ENCODE data around the gene PDE3A. TPM values are rescaled to one million over a fixed set of nuclear protein-coding genes. Genes with fewer than 3 reads are reported as not detected.

PDE3A gene
- total RNA-seq, 2 experiments from 2014 or later: not detected

- TF ChIP-seq EZH2phosphoT487 (IDR thresholded peaks at IDR 0.05; ENCODE audit: borderline replicate concordance, low read depth, low read length) (no peak), CTCF (conservative IDR thresholded peaks at IDR 0.05; ENCODE audit: low read length) (no peak)
- BruUV-seq (replicated peaks): no TSS peak
- intact Hi-C loops (cut with micrococcal nuclease; ENCODE audit: unreplicated experiment): no loop called here
- Histone ChIP-seq H2AFZ (ENCODE audit: low read length) (no peak overlapping the region), H3K9me3 (ENCODE audit: low read length) (no peaks in the 10 kb centered on the region), H3K4me3 (ENCODE audit: low read depth, low read length, poor library complexity, severe bottlenecking) (no peak overlapping the region), H3K27ac (ENCODE audit: low read depth, low read length, poor library complexity, severe bottlenecking) (no peak overlapping the region), H3K4me1 (ENCODE audit: insufficient read depth, low read length, poor library complexity, severe bottlenecking) (no peaks in the 10 kb centered on the region), H3K79me2 (ENCODE audit: insufficient read depth, low read depth, low read length) (no peaks in the 10 kb centered on the region), H3K36me3 (ENCODE audit: insufficient read depth, low read length) (no peaks in the 10 kb centered on the region), H3K9me2 (ENCODE audit: insufficient read depth, low read length) (no peaks in the 10 kb centered on the region), H3K4me2 (ENCODE audit: low read length) (no peak overlapping the region), H4K20me1 (ENCODE audit: insufficient read depth, low read length) (no peaks in the 10 kb centered on the region)
- ChIA-PET POLR2A (no interaction called here), CTCF (ENCODE audit: unreplicated experiment) (no interaction called here)
- no peak for DNase-seq (ENCODE audit: low spot score)
These were observed 159.9 kb downstream of the PDE3A start for GRCh38 chr12:20528208-20528607.

- Histone ChIP-seq H3K4me2 (ENCODE audit: low read length) (no peak overlapping the region), H3K27ac (ENCODE audit: low read depth, low read length, poor library complexity, severe bottlenecking) (no peak overlapping the region), H4K20me1 (ENCODE audit: insufficient read depth, low read length) (no peaks in the 10 kb centered on the region), H3K4me1 (ENCODE audit: insufficient read depth, low read length, poor library complexity, severe bottlenecking) (no peaks in the 10 kb centered on the region), H3K36me3 (ENCODE audit: insufficient read depth, low read length) (no peaks in the 10 kb centered on the region), H3K4me3 (ENCODE audit: low read depth, low read length, poor library complexity, severe bottlenecking) (no peak overlapping the region), H2AFZ (ENCODE audit: low read length) (no peak overlapping the region), H3K79me2 (ENCODE audit: insufficient read depth, low read depth, low read length) (no peaks in the 10 kb centered on the region), H3K9me3 (ENCODE audit: low read length) (no peaks in the 10 kb centered on the region), H3K9me2 (ENCODE audit: insufficient read depth, low read length) (no peaks in the 10 kb centered on the region)
- TF ChIP-seq EZH2phosphoT487 (IDR thresholded peaks at IDR 0.05; ENCODE audit: borderline replicate concordance, low read depth, low read length): no peak
- TF ChIP-seq CTCF (conservative IDR thresholded peaks at IDR 0.05; ENCODE audit: low read length): no peak
- intact Hi-C loops (cut with micrococcal nuclease; ENCODE audit: unreplicated experiment): no loop called here
- CTCF ChIA-PET (ENCODE audit: unreplicated experiment): no interaction called here
- BruUV-seq (replicated peaks): no TSS peak
- no peak for DNase-seq (ENCODE audit: low spot score)
- POLR2A ChIA-PET: interaction anchor here (0.6 kb wide), 1 partner anchor 535 kb away, joined by 3 read pairs; no protein-coding TSS in a partner anchor
These were observed 177.9 kb downstream of the PDE3A start for GRCh38 chr12:20546267-20546666.

- intact Hi-C loops (cut with micrococcal nuclease; ENCODE audit: unreplicated experiment): no loop called here
- CTCF ChIA-PET (ENCODE audit: unreplicated experiment): no interaction called here
- Histone ChIP-seq H3K4me2 (ENCODE audit: low read length) (no peak overlapping the region), H3K4me3 (ENCODE audit: low read depth, low read length, poor library complexity, severe bottlenecking) (no peak overlapping the region), H2AFZ (ENCODE audit: low read length) (no peak overlapping the region), H3K27ac (ENCODE audit: low read depth, low read length, poor library complexity, severe bottlenecking) (no peak overlapping the region), H3K9me3 (ENCODE audit: low read length) (no peaks in the 10 kb centered on the region), H3K4me1 (ENCODE audit: insufficient read depth, low read length, poor library complexity, severe bottlenecking) (no peaks in the 10 kb centered on the region), H4K20me1 (ENCODE audit: insufficient read depth, low read length) (no peaks in the 10 kb centered on the region), H3K79me2 (ENCODE audit: insufficient read depth, low read depth, low read length) (no peaks in the 10 kb centered on the region), H3K9me2 (ENCODE audit: insufficient read depth, low read length) (no peaks in the 10 kb centered on the region), H3K36me3 (ENCODE audit: insufficient read depth, low read length) (no peaks in the 10 kb centered on the region)
- POLR2A ChIA-PET: interaction anchor here (0.6 to 0.7 kb wide), 2 partner anchors 94 to 288 kb away, joined by 3 read pairs; no protein-coding TSS in a partner anchor
- BruUV-seq (replicated peaks): no TSS peak
- no peak for DNase-seq (ENCODE audit: low spot score)
- no peak for TF ChIP-seq CTCF (conservative IDR thresholded peaks at IDR 0.05; ENCODE audit: low read length)
- no peak for TF ChIP-seq EZH2phosphoT487 (IDR thresholded peaks at IDR 0.05; ENCODE audit: borderline replicate concordance, low read depth, low read length)
These were observed 179.7 kb downstream of the PDE3A start for GRCh38 chr12:20547816-20548575.
